SKM-1 treated with dmso at 0.1 percent for 144 hours (cell line): ENCODE results near the gene RMND5B.
"Not testable (repeated sequence)": the region's sequence is repeated elsewhere in the genome, so short reads cannot be mapped to it uniquely, and the experiment has no call there.

Source experiments
- DNase-seq: peaks from one replicate; lab custom pipeline; 2025; ENCODE audit not compliant: unreplicated experiment; lab: John Stamatoyannopoulos, UW

Gene RMND5B

GRCh38 chr5:178163772-178164735 lies 33.2 kb downstream of the RMND5B start:
- DNase-seq: peak; percentile 65

GRCh38 chr5:178165581-178165980 lies 34.8 kb downstream of the RMND5B start:
- no peak for DNase-seq

- DNase-seq: no peak
Measured at GRCh38 chr5:178170455-178170854, 39.6 kb downstream of the RMND5B start.

GRCh38 chr5:178174456-178174855 lies 43.6 kb downstream of the RMND5B start:
- DNase-seq: no peak

- DNase-seq: no peak
Measured at GRCh38 chr5:178176791-178177190, 46.0 kb downstream of the RMND5B start.

- DNase-seq: no peak
Measured at GRCh38 chr5:178177569-178177968, 46.8 kb downstream of the RMND5B start.

GRCh38 chr5:178180141-178180863 lies 49.5 kb downstream of the RMND5B start:
- DNase-seq: no peak

- DNase-seq: peak; percentile 96
Measured at GRCh38 chr5:178182158-178182876, 51.5 kb downstream of the RMND5B start.

GRCh38 chr5:178186427-178186826 lies 55.6 kb downstream of the RMND5B start:
- no peak for DNase-seq

- no peak for DNase-seq
Measured at GRCh38 chr5:178187014-178187413, 56.2 kb downstream of the RMND5B start, which contains the start of gene GMCL2. TSS of gene GMCL2 (minus strand) at chr5:178187371. CDS start at chr5:178187299, 72 bp downstream.

GRCh38 chr5:178189433-178189832 lies 58.6 kb downstream of the RMND5B start:
- DNase-seq: no peak

GRCh38 chr5:178191661-178192060 lies 60.8 kb downstream of the RMND5B start:
- DNase-seq: no peak

- DNase-seq: no peak
Measured at GRCh38 chr5:178192244-178192643, 61.4 kb downstream of the RMND5B start.

GRCh38 chr5:178192787-178193186 lies 62.0 kb downstream of the RMND5B start:
- no peak for DNase-seq

GRCh38 chr5:178193251-178193809 lies 62.5 kb downstream of the RMND5B start:
- DNase-seq: no peak

- DNase-seq: peak; percentile 53
Measured at GRCh38 chr5:178194026-178194425, 63.2 kb downstream of the RMND5B start.

- no peak for DNase-seq
Measured at GRCh38 chr5:178196281-178196812, 65.5 kb downstream of the RMND5B start.

GRCh38 chr5:178196986-178197385 lies 66.2 kb downstream of the RMND5B start:
- peak; percentile 30 for DNase-seq

GRCh38 chr5:178198151-178198550 lies 67.3 kb downstream of the RMND5B start:
- not testable (repeated sequence) for DNase-seq

- peak; percentile 27 for DNase-seq
Measured at GRCh38 chr5:178198706-178199105, 67.9 kb downstream of the RMND5B start.
